Hepatocyte (in vitro differentiated cells): Measurements from ENCODE around the gene ETV3.

ENCODE experiments used
- EZH2 ChIP-seq: fragments of 200-600 bp; sonication (generic); IDR thresholded peaks from 2 replicates; pipeline ENCODE4 v1.6.1; 2016; ENCODE audit warnings: antibody characterized with exemption, mild to moderate bottlenecking, borderline replicate concordance
- TF ChIP-seq, protein P1 (sequence below): fragments of 200-600 bp; sonication (generic); IDR thresholded peaks from 2 replicates; pipeline ENCODE4 v1.5.1; 2016; ENCODE audit warnings: antibody characterized with exemption, mild to moderate bottlenecking; ENCODE audit not compliant: poor library complexity

DNA sequence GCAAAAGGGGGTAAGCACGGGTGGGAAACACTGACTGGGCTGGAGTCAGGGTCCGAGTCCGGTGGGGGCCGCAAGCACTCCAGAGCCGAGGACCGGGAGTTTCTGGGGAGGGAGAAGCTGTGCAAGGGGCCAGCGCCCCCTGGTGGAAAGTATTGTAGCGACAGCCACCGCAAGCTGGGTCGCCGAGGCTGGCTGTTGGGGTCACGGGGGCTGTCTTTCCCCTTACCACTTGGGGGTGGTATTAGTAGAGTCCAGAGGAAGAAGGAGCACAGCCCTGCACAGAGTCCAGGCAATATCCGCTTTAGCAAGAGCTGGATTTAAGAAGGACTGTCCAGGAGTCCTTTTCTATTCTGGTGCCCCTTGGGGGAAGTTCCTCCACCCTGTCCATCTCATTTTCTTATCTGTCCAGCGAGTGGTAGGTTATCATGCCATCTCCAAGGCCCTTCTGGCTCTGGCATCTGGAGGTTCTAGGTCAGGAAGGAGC, 17.9 kb upstream of the ETV3 start:
- TF ChIP-seq, protein P1, sequence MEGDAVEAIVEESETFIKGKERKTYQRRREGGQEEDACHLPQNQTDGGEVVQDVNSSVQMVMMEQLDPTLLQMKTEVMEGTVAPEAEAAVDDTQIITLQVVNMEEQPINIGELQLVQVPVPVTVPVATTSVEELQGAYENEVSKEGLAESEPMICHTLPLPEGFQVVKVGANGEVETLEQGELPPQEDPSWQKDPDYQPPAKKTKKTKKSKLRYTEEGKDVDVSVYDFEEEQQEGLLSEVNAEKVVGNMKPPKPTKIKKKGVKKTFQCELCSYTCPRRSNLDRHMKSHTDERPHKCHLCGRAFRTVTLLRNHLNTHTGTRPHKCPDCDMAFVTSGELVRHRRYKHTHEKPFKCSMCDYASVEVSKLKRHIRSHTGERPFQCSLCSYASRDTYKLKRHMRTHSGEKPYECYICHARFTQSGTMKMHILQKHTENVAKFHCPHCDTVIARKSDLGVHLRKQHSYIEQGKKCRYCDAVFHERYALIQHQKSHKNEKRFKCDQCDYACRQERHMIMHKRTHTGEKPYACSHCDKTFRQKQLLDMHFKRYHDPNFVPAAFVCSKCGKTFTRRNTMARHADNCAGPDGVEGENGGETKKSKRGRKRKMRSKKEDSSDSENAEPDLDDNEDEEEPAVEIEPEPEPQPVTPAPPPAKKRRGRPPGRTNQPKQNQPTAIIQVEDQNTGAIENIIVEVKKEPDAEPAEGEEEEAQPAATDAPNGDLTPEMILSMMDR, result peak; percentile 93
- no peak for TF ChIP-seq EZH2
